Suppressor macrophage treated with lipopolysaccharide for 1 hour (primary cell): ENCODE results near the gene FFAR1.
A peak's percentile ranks its signal among the peaks of the same experiment; 100 is the strongest.

Source experiments
- DNase-seq, 3 donors: peaks; one replicate each; pipeline ENCODE4 v3.0.0-alpha.2; 2020 to 2022

Gene FFAR1

GRCh38 chr19:35347171-35347929, at the start of gene FFAR1:
TSS of gene FFAR1 (plus strand) at chr19:35347902. CDS start at chr19:35351552, 3,650 bp downstream.
- DNase-seq: peak; percentile 93 to 99 (median 98)

- DNase-seq: no peak
Measured at GRCh38 chr19:35297922-35298321, 49.8 kb upstream of the FFAR1 start.

GRCh38 chr19:35298561-35298972, 49.1 kb upstream of the FFAR1 start:
- no peak for DNase-seq

- peak in 1 of 3 donors; percentile 30 for DNase-seq
Measured at GRCh38 chr19:35299523-35300338, 48.0 kb upstream of the FFAR1 start.

- no peak for DNase-seq
Measured at GRCh38 chr19:35300339-35300649, 47.4 kb upstream of the FFAR1 start.

GRCh38 chr19:35301961-35302360, 45.7 kb upstream of the FFAR1 start:
- DNase-seq: no peak

GRCh38 chr19:35302446-35302845, 45.3 kb upstream of the FFAR1 start:
- DNase-seq: no peak

GRCh38 chr19:35303357-35303915, 44.3 kb upstream of the FFAR1 start:
- no peak for DNase-seq

- no peak for DNase-seq
Measured at GRCh38 chr19:35304036-35304435, 43.7 kb upstream of the FFAR1 start.

- DNase-seq: no peak
Measured at GRCh38 chr19:35305181-35305580, 42.5 kb upstream of the FFAR1 start.

- no peak for DNase-seq
Measured at GRCh38 chr19:35306473-35307246, 41.0 kb upstream of the FFAR1 start.

GRCh38 chr19:35307931-35308330, 39.8 kb upstream of the FFAR1 start:
- DNase-seq: no peak

- DNase-seq: no peak
Measured at GRCh38 chr19:35308910-35309309, 38.8 kb upstream of the FFAR1 start.

- DNase-seq: no peak
Measured at GRCh38 chr19:35309481-35310279, 38.0 kb upstream of the FFAR1 start.

- no peak for DNase-seq
Measured at GRCh38 chr19:35310331-35310730, 37.4 kb upstream of the FFAR1 start.

- DNase-seq: no peak
Measured at GRCh38 chr19:35310811-35311465, 36.8 kb upstream of the FFAR1 start.

- DNase-seq: no peak
Measured at GRCh38 chr19:35311901-35312665, 35.6 kb upstream of the FFAR1 start.

- DNase-seq: no peak
Measured at GRCh38 chr19:35313587-35313986, 34.1 kb upstream of the FFAR1 start.

GRCh38 chr19:35314031-35314430, 33.7 kb upstream of the FFAR1 start:
- DNase-seq: no peak

GRCh38 chr19:35314858-35315470, 32.7 kb upstream of the FFAR1 start:
- DNase-seq: no peak
